Smooth muscle cell (in vitro differentiated cells): ENCODE data around the gene YBX2. TPM values are rescaled to one million over a fixed set of nuclear protein-coding genes. Genes with fewer than 3 reads are reported as not detected.

Source experiments
- DNase-seq: peaks from one replicate; lab custom pipeline; 2025; ENCODE audit not compliant: unreplicated experiment; lab: John Stamatoyannopoulos, UW
- H2AFZ ChIP-seq: fragments of 200-600 bp; sonication (generic); 2 replicates; pipeline ENCODE4 v1.6.0; 2016; ENCODE audit warnings: antibody characterized with exemption, low read depth, mild to moderate bottlenecking
- H3F3A ChIP-seq: fragments of 200-600 bp; sonication (generic); 2 replicates; pipeline ENCODE4 v1.6.0; 2017; ENCODE audit warnings: antibody characterized with exemption, low read depth
- H3K27ac ChIP-seq: fragments of 200-600 bp; sonication (generic); 2 replicates; pipeline ENCODE4 v1.5.1; 2016; ENCODE audit warnings: low read depth, mild to moderate bottlenecking
- H3K27me3 ChIP-seq: fragments of 200-600 bp; sonication (generic); 2 replicates; pipeline ENCODE4 v1.6.1; 2016; ENCODE audit warnings: low read depth, mild to moderate bottlenecking
- H3K36me3 ChIP-seq: fragments of 200-600 bp; sonication (generic); 2 replicates; pipeline ENCODE4 v1.5.1; 2016; ENCODE audit warnings: low read depth
- H3K4me1 ChIP-seq: fragments of 200-600 bp; sonication (generic); 2 replicates; pipeline ENCODE4 v1.5.1; 2016; ENCODE audit warnings: low read depth
- H3K4me2 ChIP-seq: fragments of 200-600 bp; sonication (generic); 2 replicates; pipeline ENCODE4 v1.6.0; 2016; ENCODE audit warnings: mild to moderate bottlenecking
- H3K4me3 ChIP-seq: fragments of 200-600 bp; sonication (generic); 2 replicates; pipeline ENCODE4 v1.5.1; 2016; ENCODE audit warnings: mild to moderate bottlenecking
- H3K79me2 ChIP-seq: fragments of 200-600 bp; sonication (generic); 2 replicates; pipeline ENCODE4 v1.6.0; 2016; ENCODE audit warnings: low read depth, mild to moderate bottlenecking
- H3K9ac ChIP-seq: fragments of 200-600 bp; sonication (generic); 2 replicates; pipeline ENCODE4 v1.6.0; 2016; ENCODE audit warnings: low read depth
- H3K9me3 ChIP-seq: fragments of 200-600 bp; sonication (generic); replicated peaks from 2 replicates; pipeline ENCODE4 v1.5.1; 2016; ENCODE audit warnings: low read depth
- H4K20me1 ChIP-seq: fragments of 200-600 bp; sonication (generic); 2 replicates; pipeline ENCODE4 v1.6.0; 2016; ENCODE audit warnings: low read depth
- CTCF ChIP-seq: fragments of 200-600 bp; sonication (generic); IDR thresholded peaks from 2 replicates; pipeline ENCODE4 v1.5.1; 2017; ENCODE audit warnings: borderline replicate concordance, mild to moderate bottlenecking, antibody characterized with exemption; ENCODE audit not compliant: insufficient read depth, poor library complexity, severe bottlenecking
- WGBS: methylation state at CpG from one replicate; pipeline ENCODE4 v1.1.7; 2016; ENCODE audit warnings: low lambda C conversion rate; 5-methylcytosine and 5-hydroxymethylcytosine counted together
- polyA plus RNA-seq: library from polyadenylated mRNA; unstranded; fragments of >200 nt; fragmentation: Nextera tagmentation; extraction: Ambion mirVana; gene quantifications from 2 replicates; pipeline ENCODE4 v1.2.1, GENCODE V29; 2016
- total RNA-seq: library from RNA; depleted of rRNA; stranded (reverse); fragments of >200 nt; gene quantifications from 2 replicates; pipeline ENCODE4 v1.2.3, GENCODE V29; 2014

Gene YBX2
- total and polyA plus RNA-seq, 2 experiments from 2014 or later = 0.09 to 1.1 TPM

DNA sequence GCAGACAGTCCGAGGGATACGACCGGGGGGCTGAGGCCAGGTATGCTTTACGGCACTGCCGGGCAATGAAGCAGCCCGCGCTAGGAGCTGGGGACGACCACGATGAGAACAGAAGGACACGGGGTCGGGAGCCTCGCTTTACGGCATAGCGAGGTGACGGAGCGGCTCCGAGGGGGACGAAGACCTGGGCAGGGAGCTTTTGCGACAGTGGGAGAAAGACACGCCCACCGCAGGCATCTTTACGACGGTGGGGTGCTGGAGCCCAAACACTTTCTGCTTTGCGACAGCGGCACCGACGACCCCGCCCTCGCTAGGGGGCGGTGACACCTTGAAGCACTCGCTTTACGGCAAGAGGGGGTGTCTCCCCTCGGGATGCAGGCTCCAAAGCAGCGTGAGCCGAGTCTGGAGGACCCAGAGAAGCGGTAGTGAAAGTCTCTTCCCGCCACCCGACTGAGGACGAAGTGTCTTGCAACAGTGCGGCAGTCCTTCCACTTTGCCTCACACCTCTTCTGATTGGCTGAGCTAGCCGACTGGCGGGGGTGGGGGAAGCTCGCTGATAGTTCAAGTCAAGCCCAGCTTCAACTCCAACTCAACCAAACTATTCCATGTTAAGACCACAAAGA lies 35.0 kb upstream of the YBX2 start:
- H3K4me2 ChIP-seq = peak overlapping the region; percentile 93
- H3K4me3 ChIP-seq = peak overlapping the region; percentile 77
- TF ChIP-seq CTCF = no peak
- H3K9ac ChIP-seq = peak overlapping the region; percentile 76
- no peaks in the 10 kb centered on the region for H3K9me3 ChIP-seq
- H3K79me2 ChIP-seq = peaks cover 10% of the 10 kb centered on the region
- peak overlapping the region; percentile 81 for H2AFZ ChIP-seq
- H3K27ac ChIP-seq = peak overlapping the region; percentile 79
- WGBS = under 1% methylated on average over 43 of the region's 43 CpGs
- no peaks in the 10 kb centered on the region for H3K27me3 ChIP-seq
- H3K4me1 ChIP-seq = peaks cover 14% of the 10 kb centered on the region
- no peaks in the 10 kb centered on the region for H3F3A ChIP-seq
- no peaks in the 10 kb centered on the region for H4K20me1 ChIP-seq
- DNase-seq = peak; percentile 90
- no peaks in the 10 kb centered on the region for H3K36me3 ChIP-seq

GRCh38 chr17:7328840-7329373 lies 34.5 kb upstream of the YBX2 start, which contains the start of gene NEURL4:
TSS of gene NEURL4 (minus strand) at chr17:7329335. CDS start at chr17:7329312, 23 bp downstream.
- peak within 1 kb of the TSS; percentile 77 for H3K4me3 ChIP-seq
- H3K79me2 ChIP-seq = peaks cover 10% of the 10 kb centered on the region
- H4K20me1 ChIP-seq = no peaks in the 10 kb centered on the region
- peak within 1 kb of the TSS; percentile 79 for H3K27ac ChIP-seq
- H3K27me3 ChIP-seq = no peaks in the 10 kb centered on the region
- H3K36me3 ChIP-seq = no peaks in the 10 kb centered on the region
- H3K4me1 ChIP-seq = peaks cover 14% of the 10 kb centered on the region
- H3K9me3 ChIP-seq = no peaks in the 10 kb centered on the region
- peak within 1 kb of the TSS; percentile 81 for H2AFZ ChIP-seq
- peak within 1 kb of the TSS; percentile 93 for H3K4me2 ChIP-seq
- H3K9ac ChIP-seq = peak within 1 kb of the TSS; percentile 76
- DNase-seq = no peak
- 1% methylated on average over 43 of the region's 50 CpGs for WGBS
- no peaks in the 10 kb centered on the region for H3F3A ChIP-seq
- TF ChIP-seq CTCF = no peak

DNA sequence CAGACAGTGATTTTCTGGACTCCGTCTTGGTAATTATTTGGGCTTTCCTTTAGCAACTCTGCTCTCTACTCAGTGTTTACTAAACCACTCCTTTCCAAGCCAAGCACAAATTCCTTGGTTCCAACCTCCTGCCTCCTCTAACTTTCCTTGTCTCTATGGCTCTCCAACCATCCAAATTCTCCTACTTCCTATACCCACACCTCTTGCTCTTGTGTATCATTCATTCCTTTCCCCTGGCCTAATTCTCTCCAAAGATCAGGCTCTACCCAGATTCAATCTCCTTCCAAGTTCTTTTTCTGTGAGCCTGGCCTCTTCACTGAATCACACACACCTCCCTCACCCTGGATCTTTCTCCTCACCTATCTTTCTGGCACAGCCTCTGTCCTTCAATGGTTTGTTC lies 33.6 kb upstream of the YBX2 start:
- peak overlapping the region; percentile 77 for H3K4me3 ChIP-seq

More for the DNA sequence above, 33.6 kb upstream of the YBX2 start:
- no peaks in the 10 kb centered on the region for H3K27me3 ChIP-seq
- no peak for DNase-seq
- WGBS = 70% methylated on average over 1 of the region's 1 CpG
- no peak overlapping the region for H2AFZ ChIP-seq
- no peaks in the 10 kb centered on the region for H4K20me1 ChIP-seq
- no peak for TF ChIP-seq CTCF
- H3F3A ChIP-seq = no peaks in the 10 kb centered on the region
- no peaks in the 10 kb centered on the region for H3K36me3 ChIP-seq
- no peaks in the 10 kb centered on the region for H3K9me3 ChIP-seq
- peak overlapping the region; percentile 93 for H3K4me2 ChIP-seq
- H3K79me2 ChIP-seq = peaks cover 10% of the 10 kb centered on the region
- H3K9ac ChIP-seq = no peak overlapping the region
- peaks cover 14% of the 10 kb centered on the region for H3K4me1 ChIP-seq
- no peak overlapping the region for H3K27ac ChIP-seq
